ENCODE data around the gene GPR84.

The GPR84 gene

DNA sequence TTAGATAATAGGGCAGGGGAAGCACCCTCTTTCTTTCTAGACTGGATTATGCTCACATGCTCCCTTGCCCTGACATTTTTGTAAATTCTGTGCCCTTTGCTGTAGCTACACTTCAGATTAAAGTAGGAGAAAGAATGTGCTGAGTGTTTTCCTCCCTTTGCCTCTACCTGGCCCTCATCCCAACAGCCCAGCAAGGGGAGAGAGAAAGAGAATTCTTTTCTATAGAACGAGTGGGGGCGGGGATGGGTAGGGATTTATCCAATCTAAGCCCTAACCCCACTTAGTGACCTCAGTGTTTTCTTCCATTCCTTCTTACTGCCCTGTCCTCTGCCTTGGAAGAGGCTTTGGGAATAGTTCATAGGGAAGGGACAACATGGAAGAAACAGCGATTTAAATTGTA, 13.5 kb downstream of the GPR84 start:
- Histone ChIP-seq H3K27ac (ENCODE audit: low read depth, low read length) (no peak overlapping the region), H3K9me2 (replicated peaks; ENCODE audit: control insufficient read depth, low read length) (no peaks in the 10 kb centered on the region), H4K20me1 (ENCODE audit: control insufficient read depth, insufficient read depth, low read depth, low read length) (no peaks in the 10 kb centered on the region), H3K79me2 (ENCODE audit: control insufficient read depth, low read length) (no peaks in the 10 kb centered on the region), H3F3A (ENCODE audit: control insufficient read depth, insufficient read depth) (peaks cover 9% of the 10 kb centered on the region; the same call in 1 of the 2 replicates), H3K9me3 (ENCODE audit: control insufficient read depth, insufficient read depth, low read length) (no peaks in the 10 kb centered on the region), H3K4me1 (ENCODE audit: control insufficient read depth, low read length) (peaks cover 46% of the 10 kb centered on the region), H3K4me3 (ENCODE audit: low read length) (no peak overlapping the region), H3K4me2 (ENCODE audit: low read length) (no peak overlapping the region), H3K27me3 (ENCODE audit: control insufficient read depth, low read length) (no peaks in the 10 kb centered on the region), H3K36me3 (ENCODE audit: control insufficient read depth, low read length) (peaks cover 42% of the 10 kb centered on the region)
- no peak for TF ChIP-seq EZH2phosphoT487 (IDR thresholded peaks at IDR 0.05; ENCODE audit: borderline replicate concordance, low read length)

DNA sequence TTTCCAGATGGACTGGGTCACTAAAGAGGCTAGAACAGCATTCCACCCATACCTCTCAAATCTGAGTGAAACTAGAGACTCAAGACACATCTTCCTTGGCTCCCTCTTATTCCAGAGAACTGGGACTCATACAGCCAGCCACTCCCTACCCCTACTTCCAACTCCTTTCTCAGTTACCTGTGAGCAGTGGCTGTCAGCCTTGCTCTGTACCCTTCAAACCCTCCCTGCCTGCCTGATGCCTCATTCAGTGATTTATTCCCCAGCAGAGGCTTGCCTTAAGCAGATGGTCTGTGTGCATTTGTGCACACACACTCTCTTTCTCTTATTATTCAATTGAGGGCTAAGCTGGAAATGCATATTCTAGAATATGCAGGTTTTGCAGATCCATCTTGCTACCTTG, 14.6 kb downstream of the GPR84 start:
- Histone ChIP-seq H3K9me2 (replicated peaks; ENCODE audit: control insufficient read depth, low read length) (no peaks in the 10 kb centered on the region), H3K4me2 (ENCODE audit: low read length) (no peak overlapping the region), H3F3A (ENCODE audit: control insufficient read depth, insufficient read depth) (peaks cover 9% of the 10 kb centered on the region; the same call in 1 of the 2 replicates), H4K20me1 (ENCODE audit: control insufficient read depth, insufficient read depth, low read depth, low read length) (no peaks in the 10 kb centered on the region), H3K4me3 (ENCODE audit: low read length) (no peak overlapping the region), H3K36me3 (ENCODE audit: control insufficient read depth, low read length) (peaks cover 48% of the 10 kb centered on the region), H3K27ac (ENCODE audit: low read depth, low read length) (no peak overlapping the region), H3K79me2 (ENCODE audit: control insufficient read depth, low read length) (no peaks in the 10 kb centered on the region), H3K27me3 (ENCODE audit: control insufficient read depth, low read length) (no peaks in the 10 kb centered on the region), H3K4me1 (ENCODE audit: control insufficient read depth, low read length) (peaks cover 53% of the 10 kb centered on the region), H3K9me3 (ENCODE audit: control insufficient read depth, insufficient read depth, low read length) (no peaks in the 10 kb centered on the region)
- no peak for TF ChIP-seq EZH2phosphoT487 (IDR thresholded peaks at IDR 0.05; ENCODE audit: borderline replicate concordance, low read length)
- TF ChIP-seq, protein P1, sequence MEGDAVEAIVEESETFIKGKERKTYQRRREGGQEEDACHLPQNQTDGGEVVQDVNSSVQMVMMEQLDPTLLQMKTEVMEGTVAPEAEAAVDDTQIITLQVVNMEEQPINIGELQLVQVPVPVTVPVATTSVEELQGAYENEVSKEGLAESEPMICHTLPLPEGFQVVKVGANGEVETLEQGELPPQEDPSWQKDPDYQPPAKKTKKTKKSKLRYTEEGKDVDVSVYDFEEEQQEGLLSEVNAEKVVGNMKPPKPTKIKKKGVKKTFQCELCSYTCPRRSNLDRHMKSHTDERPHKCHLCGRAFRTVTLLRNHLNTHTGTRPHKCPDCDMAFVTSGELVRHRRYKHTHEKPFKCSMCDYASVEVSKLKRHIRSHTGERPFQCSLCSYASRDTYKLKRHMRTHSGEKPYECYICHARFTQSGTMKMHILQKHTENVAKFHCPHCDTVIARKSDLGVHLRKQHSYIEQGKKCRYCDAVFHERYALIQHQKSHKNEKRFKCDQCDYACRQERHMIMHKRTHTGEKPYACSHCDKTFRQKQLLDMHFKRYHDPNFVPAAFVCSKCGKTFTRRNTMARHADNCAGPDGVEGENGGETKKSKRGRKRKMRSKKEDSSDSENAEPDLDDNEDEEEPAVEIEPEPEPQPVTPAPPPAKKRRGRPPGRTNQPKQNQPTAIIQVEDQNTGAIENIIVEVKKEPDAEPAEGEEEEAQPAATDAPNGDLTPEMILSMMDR (IDR thresholded peaks at IDR 0.05; ENCODE audit: low read depth, low read length, poor library complexity, severe bottlenecking), result no peak

DNA sequence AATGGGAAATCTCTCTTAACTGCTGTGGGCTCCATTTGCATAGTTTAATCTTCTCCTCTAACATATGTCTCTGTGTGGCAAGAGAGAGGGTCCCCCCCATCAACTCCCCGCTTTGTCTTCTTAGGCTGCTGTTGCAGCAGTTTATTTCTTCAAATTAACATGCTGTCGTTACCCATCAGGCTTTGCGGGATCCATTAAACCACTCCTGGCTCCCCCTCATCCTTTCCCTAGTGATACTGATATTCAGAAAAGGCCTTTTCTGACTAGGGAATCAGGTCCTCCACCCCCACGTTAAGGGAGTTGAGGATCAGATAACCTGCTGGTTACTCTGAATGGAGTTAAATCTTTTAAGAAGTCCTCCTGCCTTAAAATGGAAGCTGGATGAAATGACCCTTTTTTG, 15.2 kb downstream of the GPR84 start:
- Histone ChIP-seq H3K27ac (ENCODE audit: low read depth, low read length) (no peak overlapping the region), H3K9me2 (replicated peaks; ENCODE audit: control insufficient read depth, low read length) (no peaks in the 10 kb centered on the region), H3K79me2 (ENCODE audit: control insufficient read depth, low read length) (no peaks in the 10 kb centered on the region), H3F3A (ENCODE audit: control insufficient read depth, insufficient read depth) (peaks cover 9% of the 10 kb centered on the region; the same call in 1 of the 2 replicates), H4K20me1 (ENCODE audit: control insufficient read depth, insufficient read depth, low read depth, low read length) (no peaks in the 10 kb centered on the region), H3K4me2 (ENCODE audit: low read length) (no peak overlapping the region), H3K4me1 (ENCODE audit: control insufficient read depth, low read length) (peaks cover 53% of the 10 kb centered on the region), H3K4me3 (ENCODE audit: low read length) (no peak overlapping the region), H3K27me3 (ENCODE audit: control insufficient read depth, low read length) (no peaks in the 10 kb centered on the region), H3K9me3 (ENCODE audit: control insufficient read depth, insufficient read depth, low read length) (no peaks in the 10 kb centered on the region), H3K36me3 (ENCODE audit: control insufficient read depth, low read length) (peaks cover 49% of the 10 kb centered on the region)
- TF ChIP-seq, protein P1 (IDR thresholded peaks at IDR 0.05; ENCODE audit: low read depth, low read length, poor library complexity, severe bottlenecking), result no peak
- no peak for TF ChIP-seq EZH2phosphoT487 (IDR thresholded peaks at IDR 0.05; ENCODE audit: borderline replicate concordance, low read length)

DNA sequence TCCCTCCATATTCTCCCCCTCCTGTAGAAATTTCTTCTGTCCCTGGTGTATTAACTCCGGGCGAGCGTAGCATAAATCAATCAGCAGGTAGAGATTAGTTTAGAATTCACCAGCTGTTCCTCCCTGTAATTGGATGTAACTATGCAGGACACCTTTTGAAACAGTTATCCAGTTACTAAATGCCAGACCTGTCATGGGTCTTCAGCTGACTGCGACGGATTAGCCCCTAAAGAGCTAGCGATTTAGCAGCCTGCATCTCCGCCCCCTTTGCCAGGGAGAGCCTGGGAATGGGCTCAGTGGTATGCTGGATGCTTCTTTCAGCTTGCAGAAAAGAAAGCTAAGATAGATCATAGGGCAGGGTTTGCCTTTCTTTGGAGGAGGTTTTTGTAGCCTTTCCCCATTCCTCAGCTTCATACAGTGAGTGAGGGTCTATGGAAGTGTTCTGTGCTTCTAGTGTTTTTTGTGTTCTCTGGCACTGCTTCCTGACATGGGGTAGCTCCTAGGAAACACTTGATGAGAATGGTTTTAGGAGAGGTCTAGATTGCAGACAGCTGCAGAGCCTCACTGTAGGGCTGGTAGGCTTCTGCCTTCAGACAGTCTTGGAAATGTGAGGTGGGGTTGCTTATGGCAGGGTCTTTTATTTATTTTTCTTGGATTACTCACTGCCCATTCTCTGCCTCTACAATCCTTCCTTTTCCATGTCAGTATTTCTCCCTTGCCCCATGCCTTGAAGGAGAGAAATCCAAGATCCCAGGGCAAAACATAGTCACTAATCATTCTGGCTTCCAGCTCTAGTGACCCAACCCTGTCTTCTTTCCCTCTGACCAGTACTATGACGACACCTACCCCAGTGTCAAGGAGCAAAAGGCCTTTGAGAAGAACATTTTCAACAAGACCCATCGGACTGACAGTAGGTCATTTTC, 22.6 kb downstream of the GPR84 start:
- H3K27me3 ChIP-seq (ENCODE audit: control insufficient read depth, low read length), result no peaks in the 10 kb centered on the region
- no peak overlapping the region for H3K27ac ChIP-seq (ENCODE audit: low read depth, low read length)
- peaks cover 2% of the 10 kb centered on the region; the same call in 1 of the 2 replicates for H3K79me2 ChIP-seq (ENCODE audit: control insufficient read depth, low read length)
- no peak overlapping the region for H3K4me3 ChIP-seq (ENCODE audit: low read length)
- no peak for TF ChIP-seq EZH2phosphoT487 (IDR thresholded peaks at IDR 0.05; ENCODE audit: borderline replicate concordance, low read length)
- TF ChIP-seq, protein P1 (IDR thresholded peaks at IDR 0.05; ENCODE audit: low read depth, low read length, poor library complexity, severe bottlenecking), result no peak
- peaks cover 7% of the 10 kb centered on the region for H3K4me1 ChIP-seq (ENCODE audit: control insufficient read depth, low read length)
- H3K9me2 ChIP-seq (replicated peaks; ENCODE audit: control insufficient read depth, low read length), result no peaks in the 10 kb centered on the region
- H3K4me2 ChIP-seq (ENCODE audit: low read length), result no peak overlapping the region
- H3K36me3 ChIP-seq (ENCODE audit: control insufficient read depth, low read length), result peaks cover 38% of the 10 kb centered on the region
- no peaks in the 10 kb centered on the region for H4K20me1 ChIP-seq (ENCODE audit: control insufficient read depth, insufficient read depth, low read depth, low read length)
- H3K9me3 ChIP-seq (ENCODE audit: control insufficient read depth, insufficient read depth, low read length), result no peaks in the 10 kb centered on the region
- no peaks in the 10 kb centered on the region for H3F3A ChIP-seq (ENCODE audit: control insufficient read depth, insufficient read depth)

All from DOHH2 (cell line).